Type B pancreatic cell (in vitro differentiated cells): Measurements from ENCODE around the gene SMARCB1. TPM values are rescaled to one million over a fixed set of nuclear protein-coding genes. Genes with fewer than 3 reads are reported as not detected.

Source experiments
- DNase-seq: peaks from one replicate; pipeline ENCODE4 v3.0.0; 2021; ENCODE audit warnings: mixed read lengths; ENCODE audit not compliant: unreplicated experiment; ENCODE audit errors: extremely low spot score
- H3K27ac Mint-ChIP-seq: 2 replicates; pipeline ENCODE4 v1.8.0; 2021; ENCODE audit warnings: mild to moderate bottlenecking, mixed read lengths
- H3K27me3 Mint-ChIP-seq: 2 replicates; pipeline ENCODE4 v1.8.0; 2021; ENCODE audit warnings: mixed read lengths
- H3K36me3 Mint-ChIP-seq: 2 replicates; pipeline ENCODE4 v1.8.0; 2021; ENCODE audit warnings: mixed read lengths
- H3K4me1 Mint-ChIP-seq: one replicate; pipeline ENCODE4 v1.8.0; 2021; ENCODE audit warnings: mixed read lengths; ENCODE audit not compliant: unreplicated experiment
- H3K4me3 Mint-ChIP-seq: 2 replicates; pipeline ENCODE4 v1.8.0; 2021; ENCODE audit warnings: mild to moderate bottlenecking, mixed read lengths
- H3K9me3 Mint-ChIP-seq: 2 replicates; pipeline ENCODE4 v1.8.0; 2021; ENCODE audit warnings: mixed read lengths
- total RNA-seq: library from RNA; stranded (reverse); gene quantifications from 2 replicates; pipeline ENCODE4 v1.2.1, GENCODE V29; 2021; ENCODE audit warnings: low replicate concordance
- TF ChIP-seq, protein P1 (sequence below): fragments of 200-600 bp; sonication (generic); conservative IDR thresholded peaks from 2 replicates; pipeline ENCODE4 v1.5.0; 2021; ENCODE audit warnings: antibody characterized with exemption, mild to moderate bottlenecking

The SMARCB1 gene
- total RNA-seq, 1 donor from 2014 or later, result 159 TPM

DNA sequence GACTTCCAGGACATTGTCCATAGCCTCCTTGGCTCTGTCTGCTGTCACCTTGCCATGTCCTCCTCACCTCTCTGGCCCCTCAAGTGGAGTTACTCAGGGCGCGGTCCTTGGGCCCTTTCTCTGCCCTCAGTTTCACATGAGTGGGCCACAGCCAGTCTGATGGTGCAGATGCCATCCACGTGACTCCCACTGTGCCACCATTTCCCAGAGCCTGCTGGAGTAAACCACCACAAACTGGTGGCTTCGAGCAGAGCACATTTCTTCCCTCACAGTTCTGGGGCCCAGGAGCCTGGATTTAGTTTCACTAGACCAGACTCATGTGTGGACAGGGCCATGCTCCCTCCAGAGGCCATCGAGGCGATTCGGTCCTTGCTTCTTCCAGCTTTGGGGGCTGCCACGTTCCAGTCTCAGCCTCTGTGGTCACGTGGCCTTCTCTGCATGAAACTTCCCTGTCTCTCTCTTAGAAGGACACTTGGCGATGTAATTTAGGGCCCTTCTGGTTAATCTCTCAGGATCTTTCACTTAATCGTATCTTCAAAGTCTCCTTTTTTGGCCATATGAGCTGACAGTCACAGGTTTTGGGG lies 14.6 kb downstream of the SMARCB1 start:
- Mint-ChIP-seq H3K27ac (no peak overlapping the region), H3K4me1 (no peaks in the 10 kb centered on the region), H3K4me3 (no peak overlapping the region), H3K9me3 (no peaks in the 10 kb centered on the region), H3K27me3 (no peaks in the 10 kb centered on the region), H3K36me3 (peaks cover 34% of the 10 kb centered on the region)
- no peak for DNase-seq
- TF ChIP-seq, protein P1, sequence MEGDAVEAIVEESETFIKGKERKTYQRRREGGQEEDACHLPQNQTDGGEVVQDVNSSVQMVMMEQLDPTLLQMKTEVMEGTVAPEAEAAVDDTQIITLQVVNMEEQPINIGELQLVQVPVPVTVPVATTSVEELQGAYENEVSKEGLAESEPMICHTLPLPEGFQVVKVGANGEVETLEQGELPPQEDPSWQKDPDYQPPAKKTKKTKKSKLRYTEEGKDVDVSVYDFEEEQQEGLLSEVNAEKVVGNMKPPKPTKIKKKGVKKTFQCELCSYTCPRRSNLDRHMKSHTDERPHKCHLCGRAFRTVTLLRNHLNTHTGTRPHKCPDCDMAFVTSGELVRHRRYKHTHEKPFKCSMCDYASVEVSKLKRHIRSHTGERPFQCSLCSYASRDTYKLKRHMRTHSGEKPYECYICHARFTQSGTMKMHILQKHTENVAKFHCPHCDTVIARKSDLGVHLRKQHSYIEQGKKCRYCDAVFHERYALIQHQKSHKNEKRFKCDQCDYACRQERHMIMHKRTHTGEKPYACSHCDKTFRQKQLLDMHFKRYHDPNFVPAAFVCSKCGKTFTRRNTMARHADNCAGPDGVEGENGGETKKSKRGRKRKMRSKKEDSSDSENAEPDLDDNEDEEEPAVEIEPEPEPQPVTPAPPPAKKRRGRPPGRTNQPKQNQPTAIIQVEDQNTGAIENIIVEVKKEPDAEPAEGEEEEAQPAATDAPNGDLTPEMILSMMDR, result no peak

DNA sequence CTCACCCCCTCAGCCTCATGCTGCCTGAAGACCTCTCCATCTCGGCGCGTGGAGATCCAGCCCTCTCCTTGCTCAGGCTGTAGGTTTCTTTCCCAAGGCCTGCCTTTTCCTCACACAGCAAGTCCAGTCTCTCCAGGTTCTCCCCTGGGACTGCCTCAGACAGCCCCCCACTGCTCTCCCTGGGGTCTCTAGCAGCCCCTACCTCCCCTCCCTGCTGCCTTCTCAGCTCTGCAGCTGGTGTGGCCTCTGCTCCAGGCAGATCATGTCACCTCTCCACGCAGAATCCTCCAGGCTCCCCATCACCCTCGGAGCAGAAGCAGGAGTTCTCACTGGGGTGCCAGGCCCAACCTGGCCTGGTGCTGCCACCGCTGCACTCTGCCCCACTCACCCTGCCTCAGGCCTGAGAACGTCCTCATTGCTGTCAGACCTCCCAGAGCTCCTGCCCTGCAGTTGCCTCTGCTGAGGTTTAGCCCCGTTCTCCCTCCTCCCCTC lies 15.2 kb downstream of the SMARCB1 start:
- Mint-ChIP-seq H3K4me3 (no peak overlapping the region), H3K27ac (no peak overlapping the region), H3K4me1 (no peaks in the 10 kb centered on the region), H3K27me3 (no peaks in the 10 kb centered on the region), H3K9me3 (no peaks in the 10 kb centered on the region), H3K36me3 (peaks cover 32% of the 10 kb centered on the region)
- DNase-seq, result no peak
- TF ChIP-seq, protein P1, result no peak

DNA sequence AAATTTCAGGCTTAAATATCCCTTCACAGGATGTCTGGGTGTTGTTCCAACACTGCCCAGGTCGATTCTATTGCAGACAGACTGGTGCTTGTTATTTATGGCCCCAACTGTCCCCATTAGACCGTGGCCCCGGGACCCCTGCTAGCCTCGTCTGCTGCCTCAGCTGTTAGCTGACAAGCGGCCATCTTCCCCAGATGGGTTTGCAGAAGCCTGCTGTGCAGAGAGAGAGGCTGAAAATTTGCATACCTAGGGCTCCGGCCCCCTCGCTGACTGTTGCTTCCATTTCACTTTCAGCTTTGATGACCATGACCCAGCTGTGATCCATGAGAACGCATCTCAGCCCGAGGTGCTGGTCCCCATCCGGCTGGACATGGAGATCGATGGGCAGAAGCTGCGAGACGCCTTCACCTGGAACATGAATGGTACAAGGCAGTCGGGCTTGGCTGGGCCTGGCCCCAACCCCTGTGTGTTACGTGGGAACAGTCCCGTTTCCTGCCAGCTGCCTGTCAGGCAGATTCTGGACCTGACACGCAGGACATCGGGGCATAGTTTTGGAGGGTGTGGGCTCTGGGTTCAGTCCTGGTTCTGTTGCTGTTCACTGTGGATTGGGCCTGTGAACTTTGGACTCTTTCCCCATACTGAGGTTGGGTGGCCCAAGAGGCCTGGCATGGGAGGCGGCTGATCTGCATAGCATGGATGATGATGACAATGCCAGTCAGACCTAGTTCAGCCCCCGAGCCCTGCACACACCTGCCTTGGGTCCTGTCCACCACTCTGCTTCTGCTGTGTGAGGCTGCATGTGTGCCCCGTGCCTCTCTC lies 16.4 kb downstream of the SMARCB1 start:
- DNase-seq, result no peak
- no peak overlapping the region for H3K4me3 Mint-ChIP-seq
- peaks cover 33% of the 10 kb centered on the region for H3K36me3 Mint-ChIP-seq
- H3K4me1 Mint-ChIP-seq, result no peaks in the 10 kb centered on the region
- TF ChIP-seq, protein P1, result no peak
- no peaks in the 10 kb centered on the region for H3K9me3 Mint-ChIP-seq
- H3K27ac Mint-ChIP-seq, result no peak overlapping the region
- H3K27me3 Mint-ChIP-seq, result no peaks in the 10 kb centered on the region

DNA sequence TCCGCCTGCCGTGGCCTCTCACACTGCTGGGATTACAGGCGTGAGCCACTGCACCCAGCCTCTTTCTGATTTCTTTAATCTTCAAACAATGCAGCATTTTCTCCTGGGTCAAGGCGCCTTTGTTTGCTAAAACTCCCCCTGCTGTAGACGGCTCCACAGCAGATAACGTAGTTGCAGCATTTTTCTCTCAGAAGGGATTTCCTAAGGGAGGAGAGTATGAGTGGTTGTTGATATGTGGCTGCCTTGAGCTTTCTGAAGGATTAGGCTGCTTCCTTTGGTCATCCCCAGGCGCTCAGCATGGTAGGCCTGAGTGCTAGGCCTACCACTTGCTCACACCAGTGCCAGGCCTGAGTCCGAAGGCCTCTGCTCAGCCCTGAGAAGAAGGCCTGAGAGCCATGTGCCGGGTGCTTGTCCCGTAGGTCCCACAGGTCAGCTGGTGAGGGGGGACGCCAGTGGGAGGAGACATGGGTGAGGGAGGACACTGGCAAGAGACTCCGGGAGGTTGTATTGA lies 18.1 kb downstream of the SMARCB1 start:
- no peak for DNase-seq
- Mint-ChIP-seq H3K27ac (no peak overlapping the region), H3K4me3 (no peak overlapping the region), H3K36me3 (peaks cover 33% of the 10 kb centered on the region), H3K27me3 (no peaks in the 10 kb centered on the region), H3K9me3 (no peaks in the 10 kb centered on the region), H3K4me1 (no peaks in the 10 kb centered on the region)
- TF ChIP-seq, protein P1, result no peak

DNA sequence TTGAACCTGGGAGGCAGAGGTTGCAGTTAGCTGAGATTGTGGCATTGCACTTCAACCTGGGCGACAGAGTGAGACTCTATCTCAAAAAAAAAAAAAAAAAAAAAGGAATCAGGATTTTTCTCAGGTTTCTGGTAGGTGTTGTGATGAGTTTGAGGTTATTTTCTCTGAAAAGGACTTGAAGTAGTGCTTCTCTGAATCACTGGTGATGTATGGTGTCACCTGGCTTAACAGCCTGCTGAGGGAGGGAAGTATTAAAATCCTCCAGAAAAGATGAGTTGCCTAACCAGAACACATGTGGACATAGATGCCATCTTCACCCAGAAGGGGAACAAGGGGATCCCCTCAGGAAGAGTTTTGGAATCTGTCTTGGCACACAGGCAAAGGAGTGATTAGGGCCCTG lies 20.1 kb downstream of the SMARCB1 start:
- H3K4me3 Mint-ChIP-seq, result no peak overlapping the region
- no peaks in the 10 kb centered on the region for H3K9me3 Mint-ChIP-seq
- H3K27me3 Mint-ChIP-seq, result no peaks in the 10 kb centered on the region
- no peak for DNase-seq
- TF ChIP-seq, protein P1, result no peak
- no peaks in the 10 kb centered on the region for H3K4me1 Mint-ChIP-seq
- H3K36me3 Mint-ChIP-seq, result peaks cover 30% of the 10 kb centered on the region
- H3K27ac Mint-ChIP-seq, result no peak overlapping the region
